GM10266 (cell line): ENCODE measurements around the gene CEP55.

Experiments used
- DNase-seq: peaks from one replicate; pipeline ENCODE4 v3.0.0; 2012; ENCODE audit errors: extremely low spot score
- TF ChIP-seq, protein P1 (sequence below): IDR thresholded peaks from 2 replicates; pipeline ENCODE4 v1.5.1; 2012; ENCODE audit warnings: mild to moderate bottlenecking, low read depth; ENCODE audit not compliant: control insufficient read depth, insufficient read depth; ENCODE audit errors: missing control alignments

CEP55 gene

DNA sequence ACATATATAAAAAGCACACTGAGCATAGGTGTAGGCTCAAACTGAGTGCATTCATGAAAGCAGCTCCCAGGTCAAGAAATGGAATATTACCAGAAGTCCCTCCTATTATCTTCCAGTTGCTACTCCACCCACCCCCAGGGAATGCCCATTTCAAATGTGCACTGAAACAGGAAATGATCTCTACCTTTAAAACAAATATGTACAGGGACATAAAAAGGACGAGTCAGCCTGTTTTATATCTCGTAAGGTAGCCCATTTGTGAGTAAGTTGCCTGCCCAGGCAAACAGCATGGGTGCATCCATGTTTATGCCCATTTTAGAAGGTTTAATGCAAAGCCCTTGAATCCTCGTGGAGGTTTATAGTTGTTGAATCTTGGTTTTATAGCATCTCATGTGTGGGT lies 80.5 kb downstream of the CEP55 start:
- DNase-seq = no peak
- TF ChIP-seq, protein P1, sequence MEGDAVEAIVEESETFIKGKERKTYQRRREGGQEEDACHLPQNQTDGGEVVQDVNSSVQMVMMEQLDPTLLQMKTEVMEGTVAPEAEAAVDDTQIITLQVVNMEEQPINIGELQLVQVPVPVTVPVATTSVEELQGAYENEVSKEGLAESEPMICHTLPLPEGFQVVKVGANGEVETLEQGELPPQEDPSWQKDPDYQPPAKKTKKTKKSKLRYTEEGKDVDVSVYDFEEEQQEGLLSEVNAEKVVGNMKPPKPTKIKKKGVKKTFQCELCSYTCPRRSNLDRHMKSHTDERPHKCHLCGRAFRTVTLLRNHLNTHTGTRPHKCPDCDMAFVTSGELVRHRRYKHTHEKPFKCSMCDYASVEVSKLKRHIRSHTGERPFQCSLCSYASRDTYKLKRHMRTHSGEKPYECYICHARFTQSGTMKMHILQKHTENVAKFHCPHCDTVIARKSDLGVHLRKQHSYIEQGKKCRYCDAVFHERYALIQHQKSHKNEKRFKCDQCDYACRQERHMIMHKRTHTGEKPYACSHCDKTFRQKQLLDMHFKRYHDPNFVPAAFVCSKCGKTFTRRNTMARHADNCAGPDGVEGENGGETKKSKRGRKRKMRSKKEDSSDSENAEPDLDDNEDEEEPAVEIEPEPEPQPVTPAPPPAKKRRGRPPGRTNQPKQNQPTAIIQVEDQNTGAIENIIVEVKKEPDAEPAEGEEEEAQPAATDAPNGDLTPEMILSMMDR = no peak

DNA sequence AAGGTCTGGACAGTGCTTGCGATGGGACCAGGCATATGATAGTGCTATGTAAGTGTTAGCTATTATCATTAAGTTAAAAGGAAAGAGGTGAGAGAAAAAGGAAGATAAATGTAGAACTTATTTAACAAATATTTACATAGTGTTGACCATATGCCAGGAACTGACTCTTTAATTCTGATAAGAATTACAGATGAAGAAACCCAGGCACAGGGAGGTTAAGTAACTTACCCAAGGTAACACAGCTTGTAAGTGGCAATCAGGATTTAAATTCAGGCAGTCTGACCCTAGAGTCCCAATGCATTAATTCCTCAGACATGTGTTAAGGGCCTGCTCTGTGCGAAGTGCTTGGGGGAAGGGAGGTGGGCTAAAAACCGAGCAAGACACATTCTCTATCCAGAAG lies 81.2 kb downstream of the CEP55 start:
- TF ChIP-seq, protein P1 = no peak
- DNase-seq = no peak
